Measurements from ENCODE around the gene SUCLG1.

SUCLG1 gene

DNA sequence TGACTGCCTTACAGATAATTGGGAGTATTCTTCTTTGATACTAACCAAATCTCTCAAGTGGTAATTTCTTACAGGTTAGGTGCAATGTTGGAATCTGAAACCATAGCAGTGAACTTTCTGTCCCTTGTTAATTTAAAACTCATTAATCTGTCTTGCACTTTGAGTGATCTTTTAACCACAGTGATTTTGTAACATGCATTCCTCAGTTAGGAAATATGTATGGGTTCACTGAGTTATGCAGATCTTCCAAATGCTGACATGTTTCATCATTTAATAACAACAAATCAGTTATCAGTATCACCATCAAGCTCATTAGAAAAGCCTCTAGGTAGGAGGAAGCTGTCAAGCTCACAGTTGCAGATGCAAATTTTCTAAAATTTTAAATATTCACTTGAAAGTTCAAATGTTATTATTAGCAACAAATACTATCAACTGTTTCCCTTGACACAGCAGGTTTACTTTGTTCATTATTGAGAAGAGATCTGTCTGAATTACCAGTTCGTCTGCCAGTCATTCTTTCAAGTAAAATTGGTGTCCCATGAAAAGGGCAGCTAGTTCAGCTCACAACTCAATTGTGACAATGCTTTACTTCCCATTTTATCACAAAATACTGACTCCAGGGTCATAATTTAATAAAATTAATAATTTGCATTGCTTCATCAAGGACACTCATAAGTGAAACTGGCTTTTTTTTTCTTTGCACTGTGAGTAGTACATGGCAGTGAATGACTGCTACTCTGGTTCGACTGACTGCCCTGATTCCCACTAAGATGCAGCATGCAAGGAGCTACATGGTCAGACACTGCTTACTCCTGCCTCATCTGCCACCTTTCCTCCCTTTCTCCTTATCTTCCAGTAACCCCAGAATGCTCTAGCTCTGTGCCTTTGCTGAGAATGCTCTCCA, 31.6 kb downstream of the SUCLG1 start:
- Histone ChIP-seq H3K27me3 (replicated peaks) (no peaks in the 10 kb centered on the region), H3K36me3 (replicated peaks) (peaks cover 13% of the 10 kb centered on the region), H3K27ac (no peak overlapping the region), H3K4me3 (ENCODE audit: low read depth, low read length) (no peak overlapping the region)
- in situ Hi-C loops (cut with HindIII; ENCODE audit: low pct_ligation_motif_present, low sequenced_read_pairs): no loop called here
- DNase-seq: no peak
- TF ChIP-seq, protein P1, sequence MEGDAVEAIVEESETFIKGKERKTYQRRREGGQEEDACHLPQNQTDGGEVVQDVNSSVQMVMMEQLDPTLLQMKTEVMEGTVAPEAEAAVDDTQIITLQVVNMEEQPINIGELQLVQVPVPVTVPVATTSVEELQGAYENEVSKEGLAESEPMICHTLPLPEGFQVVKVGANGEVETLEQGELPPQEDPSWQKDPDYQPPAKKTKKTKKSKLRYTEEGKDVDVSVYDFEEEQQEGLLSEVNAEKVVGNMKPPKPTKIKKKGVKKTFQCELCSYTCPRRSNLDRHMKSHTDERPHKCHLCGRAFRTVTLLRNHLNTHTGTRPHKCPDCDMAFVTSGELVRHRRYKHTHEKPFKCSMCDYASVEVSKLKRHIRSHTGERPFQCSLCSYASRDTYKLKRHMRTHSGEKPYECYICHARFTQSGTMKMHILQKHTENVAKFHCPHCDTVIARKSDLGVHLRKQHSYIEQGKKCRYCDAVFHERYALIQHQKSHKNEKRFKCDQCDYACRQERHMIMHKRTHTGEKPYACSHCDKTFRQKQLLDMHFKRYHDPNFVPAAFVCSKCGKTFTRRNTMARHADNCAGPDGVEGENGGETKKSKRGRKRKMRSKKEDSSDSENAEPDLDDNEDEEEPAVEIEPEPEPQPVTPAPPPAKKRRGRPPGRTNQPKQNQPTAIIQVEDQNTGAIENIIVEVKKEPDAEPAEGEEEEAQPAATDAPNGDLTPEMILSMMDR (IDR thresholded peaks at IDR 0.05; ENCODE audit: low read depth, low read length, missing control alignments): no peak

DNA sequence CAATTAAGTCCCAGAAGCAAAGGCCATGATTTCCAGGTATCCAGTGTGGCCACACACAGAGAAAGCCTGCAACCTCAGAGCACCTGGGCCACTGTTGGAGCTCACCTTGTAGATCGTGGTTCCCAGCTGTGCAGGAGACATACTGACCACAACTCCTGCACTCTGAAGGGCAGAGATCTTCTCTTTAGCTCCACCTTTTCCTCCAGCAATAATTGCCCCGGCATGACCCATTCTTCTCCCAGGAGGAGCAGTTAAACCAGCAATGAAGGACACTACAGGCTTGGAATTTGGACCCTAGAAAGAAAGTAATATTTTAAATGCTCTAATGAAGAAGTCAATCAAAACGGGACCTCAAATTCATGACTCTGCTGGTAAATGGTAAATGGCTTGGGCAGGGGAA, 33.8 kb downstream of the SUCLG1 start:
- TF ChIP-seq, protein P1 (IDR thresholded peaks at IDR 0.05; ENCODE audit: low read depth, low read length, missing control alignments): no peak
- in situ Hi-C loops (cut with HindIII; ENCODE audit: low pct_ligation_motif_present, low sequenced_read_pairs): no loop called here
- peaks cover 10% of the 10 kb centered on the region for H3K36me3 ChIP-seq (replicated peaks)
- H3K4me3 ChIP-seq (ENCODE audit: low read depth, low read length): no peak overlapping the region
- H3K27ac ChIP-seq: no peak overlapping the region
- DNase-seq: no peak
- H3K27me3 ChIP-seq (replicated peaks): no peaks in the 10 kb centered on the region

DNA sequence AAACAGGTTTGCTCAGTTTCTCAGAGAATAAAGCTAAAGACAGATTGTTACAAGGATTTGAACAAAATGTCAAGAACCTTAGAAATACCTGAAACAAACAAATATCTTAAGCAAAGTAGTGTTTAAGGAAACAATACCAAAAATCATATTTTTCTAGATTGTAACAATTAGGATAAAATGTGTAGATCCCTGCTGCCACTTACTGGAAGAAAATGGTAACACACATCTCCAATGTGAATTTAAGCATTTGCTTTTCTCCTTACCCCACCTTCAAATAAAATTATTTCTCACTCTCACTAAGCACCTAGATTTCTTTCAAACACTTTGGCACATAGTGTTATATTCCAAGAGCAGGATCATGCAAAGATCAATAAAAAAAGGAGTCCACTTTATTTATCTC, 34.9 kb downstream of the SUCLG1 start:
- peaks cover 3% of the 10 kb centered on the region for H3K36me3 ChIP-seq (replicated peaks)
- in situ Hi-C loops (cut with HindIII; ENCODE audit: low pct_ligation_motif_present, low sequenced_read_pairs): no loop called here

DNA sequence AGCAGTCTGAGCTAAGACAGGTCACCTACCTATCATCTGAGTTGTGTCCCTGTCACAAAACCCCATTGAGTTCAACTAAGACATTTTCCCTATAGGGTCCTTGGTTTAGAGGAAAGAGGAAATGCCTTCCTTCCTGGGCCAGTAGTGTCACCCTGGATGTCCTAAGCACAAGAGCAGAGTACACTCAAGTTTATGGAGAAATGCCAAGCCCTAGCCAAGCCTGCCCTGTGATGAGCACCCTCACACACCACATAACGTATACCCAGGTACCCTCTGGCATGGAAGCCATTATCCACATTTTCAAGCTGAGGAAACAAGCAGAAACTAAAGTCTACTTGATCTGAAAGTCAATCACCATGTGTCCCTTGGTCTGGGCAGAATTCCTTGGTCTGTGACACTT, 37.3 kb downstream of the SUCLG1 start:
- Histone ChIP-seq H3K4me3 (ENCODE audit: low read depth, low read length) (no peak overlapping the region), H3K27me3 (replicated peaks) (no peaks in the 10 kb centered on the region), H3K36me3 (replicated peaks) (no peaks in the 10 kb centered on the region), H3K27ac (no peak overlapping the region)
- DNase-seq: no peak
- in situ Hi-C loops (cut with HindIII; ENCODE audit: low pct_ligation_motif_present, low sequenced_read_pairs): no loop called here
- TF ChIP-seq, protein P1 (IDR thresholded peaks at IDR 0.05; ENCODE audit: low read depth, low read length, missing control alignments): no peak

More for the DNA sequence above, 34.9 kb downstream of the SUCLG1 start:
- Histone ChIP-seq H3K27me3 (replicated peaks) (no peaks in the 10 kb centered on the region), H3K27ac (no peak overlapping the region), H3K4me3 (ENCODE audit: low read depth, low read length) (no peak overlapping the region)
- TF ChIP-seq, protein P1 (IDR thresholded peaks at IDR 0.05; ENCODE audit: low read depth, low read length, missing control alignments): peak; percentile 36
- no peak for DNase-seq

DNA sequence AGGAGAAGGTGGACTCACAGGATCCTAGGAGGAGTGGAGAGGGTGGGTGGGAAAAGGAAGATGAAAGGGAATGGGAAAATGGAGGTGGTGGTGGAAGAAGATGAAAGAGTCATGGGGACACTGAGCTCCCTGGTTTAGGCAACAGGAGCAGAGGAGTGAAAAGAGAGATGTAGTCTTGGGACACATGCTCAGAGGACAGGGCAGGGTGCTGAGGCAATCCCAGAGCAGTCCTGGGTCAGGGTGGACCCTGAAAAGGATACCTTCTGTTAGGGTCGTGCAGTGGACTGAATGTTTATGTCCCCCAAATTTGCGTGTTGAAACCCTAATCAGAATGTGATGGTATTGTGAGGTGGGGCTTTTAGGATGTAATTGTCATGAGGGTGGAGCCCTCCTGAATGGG, 37.9 kb downstream of the SUCLG1 start:
- DNase-seq: no peak
- Histone ChIP-seq H3K36me3 (replicated peaks) (no peaks in the 10 kb centered on the region), H3K27ac (no peak overlapping the region), H3K4me3 (ENCODE audit: low read depth, low read length) (no peak overlapping the region), H3K27me3 (replicated peaks) (no peaks in the 10 kb centered on the region)
- TF ChIP-seq, protein P1 (IDR thresholded peaks at IDR 0.05; ENCODE audit: low read depth, low read length, missing control alignments): no peak
- in situ Hi-C loops (cut with HindIII; ENCODE audit: low pct_ligation_motif_present, low sequenced_read_pairs): no loop called here

Measured in brain microvascular endothelial cell (primary cell).